HFF-Myc (cell line): Measurements from ENCODE around the gene TTC7B.

ENCODE experiments used
- DNase-seq: peaks from one replicate; pipeline ENCODE4 v3.0.0-alpha.2; 2011; ENCODE audit warnings: low read depth; ENCODE audit errors: extremely low read depth
- H3K4me3 ChIP-seq: replicated peaks from 2 replicates; pipeline ENCODE4 v1.5.1; 2011; ENCODE audit warnings: low read depth, mild to moderate bottlenecking, control low read depth, low read length
- CTCF ChIP-seq: IDR thresholded peaks from 2 replicates; pipeline ENCODE4 v1.5.1; 2012; ENCODE audit warnings: mild to moderate bottlenecking, low read depth, low read length, control low read depth; ENCODE audit errors: missing control alignments

TTC7B gene

GRCh38 chr14:90557516-90557915 is 258.7 kb downstream of the TTC7B start:
- DNase-seq, result no peak
- no peak for TF ChIP-seq CTCF
- no peak overlapping the region for H3K4me3 ChIP-seq

- no peak for TF ChIP-seq CTCF
- H3K4me3 ChIP-seq, result no peak overlapping the region
- no peak for DNase-seq
Measured at GRCh38 chr14:90556666-90557450, 259.4 kb downstream of the TTC7B start.

- TF ChIP-seq CTCF, result no peak
- no peak for DNase-seq
- H3K4me3 ChIP-seq, result no peak overlapping the region
Measured at GRCh38 chr14:90556012-90556477, 260.2 kb downstream of the TTC7B start.

GRCh38 chr14:90555126-90556011 is 260.9 kb downstream of the TTC7B start:
- no peak for TF ChIP-seq CTCF
- no peak for DNase-seq
- H3K4me3 ChIP-seq, result no peak overlapping the region

- no peak for TF ChIP-seq CTCF
- no peak for DNase-seq
- H3K4me3 ChIP-seq, result no peak overlapping the region
Measured at GRCh38 chr14:90554341-90554740, 261.9 kb downstream of the TTC7B start.

- H3K4me3 ChIP-seq, result no peak overlapping the region
- no peak for DNase-seq
- no peak for TF ChIP-seq CTCF
Measured at GRCh38 chr14:90553921-90554336, 262.3 kb downstream of the TTC7B start.
